NCI-H128 (cell line): ENCODE data around the gene ADD3.
"Not testable (repeated sequence)": the region's sequence is repeated elsewhere in the genome, so short reads cannot be mapped to it uniquely, and the experiment has no call there.

Source experiments
- DNase-seq: peaks from one replicate; lab custom pipeline; 2025; ENCODE audit not compliant: unreplicated experiment; lab: John Stamatoyannopoulos, UW

The ADD3 gene

DNA sequence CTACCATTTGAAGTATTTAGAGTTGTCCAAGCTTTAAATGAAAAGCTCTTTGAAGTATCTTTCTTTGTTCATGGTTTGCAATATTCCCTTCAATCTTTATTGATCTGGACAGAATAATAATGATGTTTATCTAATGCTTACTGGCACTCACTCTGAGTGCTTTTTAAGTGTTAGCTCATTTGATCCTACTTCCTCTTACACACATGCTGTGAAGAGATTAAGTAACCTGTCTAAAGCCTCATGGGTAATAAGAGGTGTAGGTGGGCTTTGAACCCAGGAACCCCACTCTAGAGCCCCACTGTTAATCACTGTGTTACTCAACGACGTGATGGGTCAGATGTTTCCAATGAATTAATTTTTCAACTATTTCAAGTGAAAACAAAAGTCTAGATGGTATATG is 31.1 kb upstream of the ADD3 start:
- no peak for DNase-seq

GRCh38 chr10:109977382-109977806 is 30.4 kb upstream of the ADD3 start:
- no peak for DNase-seq

- DNase-seq: no peak
Measured at GRCh38 chr10:109978481-109978880, 29.3 kb upstream of the ADD3 start.

DNA sequence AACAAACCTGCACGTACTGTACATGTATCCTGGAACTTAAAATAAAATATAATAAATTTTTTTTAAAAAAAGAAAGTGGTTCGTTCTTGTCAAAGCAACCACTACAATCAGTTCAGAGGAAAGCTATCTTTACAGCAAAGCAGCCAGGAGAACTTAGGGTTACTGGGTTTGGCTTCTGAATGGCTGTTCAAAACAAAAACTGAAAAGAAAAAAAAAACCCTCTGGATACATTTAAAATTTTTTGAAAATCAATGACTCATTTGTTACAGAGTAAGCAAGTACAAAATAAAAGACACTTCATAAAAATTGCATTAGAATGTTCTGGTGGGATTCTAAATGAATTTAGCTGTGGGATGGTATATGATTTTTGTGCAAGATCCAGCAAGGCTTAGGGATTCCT is 28.6 kb upstream of the ADD3 start:
- DNase-seq: no peak

GRCh38 chr10:109981650-109982049 is 26.1 kb upstream of the ADD3 start:
- no peak for DNase-seq

- DNase-seq: no peak
Measured at GRCh38 chr10:109982123-109982522, 25.7 kb upstream of the ADD3 start.

DNA sequence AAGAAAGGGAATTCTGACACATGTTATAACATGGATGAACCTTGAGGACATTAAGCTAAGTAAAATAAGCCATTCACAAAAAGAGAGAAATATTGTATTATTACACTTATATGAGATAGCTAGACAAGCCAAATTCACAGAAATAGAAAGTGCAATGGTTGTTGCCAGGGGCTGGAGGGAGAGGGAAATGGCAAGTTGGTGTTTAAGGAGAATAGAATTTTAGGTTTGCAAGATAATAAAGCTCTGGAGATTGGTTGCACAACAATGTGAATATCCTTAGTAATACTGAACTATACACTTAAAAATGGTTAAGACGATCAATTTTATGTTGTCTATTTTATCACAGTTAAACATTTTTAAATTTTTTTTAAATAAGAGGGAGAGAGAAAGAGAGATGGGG is 25.0 kb upstream of the ADD3 start:
- no peak for DNase-seq

DNA sequence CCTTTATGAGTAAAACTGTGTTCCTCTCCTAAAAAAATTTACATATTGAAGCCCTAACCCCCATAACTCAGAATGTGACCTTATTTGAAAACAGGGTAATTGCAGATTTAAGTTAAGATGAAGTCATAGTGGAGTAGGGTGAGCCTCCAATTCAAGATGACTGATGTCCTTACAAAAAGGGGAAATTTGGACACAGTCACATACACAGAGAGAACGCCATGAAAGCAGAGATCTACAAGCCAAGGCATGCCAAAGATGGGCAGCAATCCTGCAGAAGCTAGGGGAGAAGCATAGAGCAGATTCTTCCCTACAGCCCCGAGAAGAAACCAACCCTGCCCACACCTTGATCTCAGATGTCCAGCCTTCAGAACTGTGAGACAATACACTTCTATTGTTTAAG is 23.8 kb upstream of the ADD3 start:
- no peak for DNase-seq

- DNase-seq: not testable (repeated sequence)
Measured at GRCh38 chr10:109985768-109986167, 22.0 kb upstream of the ADD3 start.

DNA sequence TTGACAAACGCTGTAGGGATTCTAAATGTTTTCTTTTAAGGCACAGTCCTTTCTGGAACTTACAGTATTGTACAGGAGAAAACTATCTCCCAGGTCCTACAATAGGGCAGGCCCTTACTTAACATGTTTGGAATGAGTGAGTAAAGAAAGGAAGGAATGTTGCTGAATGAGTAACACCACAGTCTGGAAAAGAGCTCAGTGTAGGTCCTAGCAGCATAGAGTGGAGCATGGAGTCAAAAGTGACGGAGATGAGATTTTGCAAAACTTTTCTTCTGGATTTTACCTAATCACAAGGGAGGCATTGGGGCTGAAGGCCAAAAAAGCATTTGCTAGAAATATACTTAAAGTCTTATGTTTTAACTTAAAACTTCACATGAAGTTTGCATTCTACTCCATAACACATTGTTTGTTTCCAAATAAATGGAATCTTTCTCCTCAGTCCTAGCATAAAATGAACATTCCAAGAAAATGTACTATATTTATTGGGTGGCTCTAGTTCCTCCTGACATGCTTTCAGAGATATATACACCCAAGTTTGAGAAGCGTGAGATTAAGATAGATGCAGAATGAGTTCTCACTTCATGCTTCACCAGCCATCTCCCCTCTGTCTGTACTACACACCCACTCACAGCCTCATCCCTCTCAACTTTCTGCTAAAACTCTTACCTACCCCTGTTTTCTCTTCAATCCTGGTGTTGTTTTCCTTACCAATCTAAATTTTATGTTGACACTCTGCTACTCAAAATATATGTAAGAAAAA is 20.2 kb upstream of the ADD3 start:
- DNase-seq: no peak

GRCh38 chr10:109988212-109988596 is 19.6 kb upstream of the ADD3 start:
- no peak for DNase-seq

DNA sequence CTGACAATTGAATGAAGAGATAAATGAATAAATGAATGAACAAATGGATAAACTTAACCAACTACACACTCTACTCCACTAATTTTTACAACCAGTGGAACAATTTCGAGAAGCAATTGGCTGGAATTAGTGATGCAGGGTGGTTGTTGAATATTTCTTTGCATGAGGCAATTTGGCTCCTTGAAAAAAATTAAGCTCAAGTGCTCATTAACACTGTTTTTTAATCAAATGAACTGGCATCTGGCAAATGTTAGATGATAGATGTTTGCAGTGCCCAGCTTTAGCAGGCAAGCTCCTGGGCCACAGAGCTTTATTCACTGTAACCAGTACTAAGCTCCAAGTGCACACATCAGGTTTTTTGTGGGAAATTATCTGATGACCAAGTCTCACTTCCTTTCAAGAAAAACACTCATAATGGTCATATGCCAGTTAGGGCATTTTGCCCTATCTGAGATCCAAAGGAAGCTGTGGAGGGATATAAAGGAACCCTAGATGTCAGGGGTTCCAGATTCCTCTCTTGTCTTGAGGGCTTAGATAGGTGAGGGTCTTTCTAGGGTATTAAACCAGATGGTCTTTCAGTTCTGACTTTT is 16.4 kb upstream of the ADD3 start:
- DNase-seq: no peak

DNA sequence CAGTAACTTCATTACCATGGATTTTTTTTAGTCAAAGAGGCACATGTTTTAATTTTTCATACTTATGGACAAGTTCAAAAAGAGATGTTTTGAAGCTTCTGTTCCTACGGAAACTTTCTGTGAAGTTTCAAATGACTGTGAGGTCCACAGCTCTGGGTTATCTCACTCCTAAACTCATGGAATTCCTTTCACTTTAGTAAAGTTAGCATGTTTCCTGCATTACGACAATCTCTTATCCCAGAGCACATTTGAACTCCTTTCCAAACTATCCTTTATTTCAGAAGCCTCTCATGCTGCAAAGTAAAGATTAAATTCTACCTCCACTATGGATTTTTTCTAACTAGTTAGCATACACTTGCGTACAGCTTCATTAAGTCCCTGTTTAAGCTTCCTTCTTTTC is 15.3 kb upstream of the ADD3 start:
- no peak for DNase-seq

DNA sequence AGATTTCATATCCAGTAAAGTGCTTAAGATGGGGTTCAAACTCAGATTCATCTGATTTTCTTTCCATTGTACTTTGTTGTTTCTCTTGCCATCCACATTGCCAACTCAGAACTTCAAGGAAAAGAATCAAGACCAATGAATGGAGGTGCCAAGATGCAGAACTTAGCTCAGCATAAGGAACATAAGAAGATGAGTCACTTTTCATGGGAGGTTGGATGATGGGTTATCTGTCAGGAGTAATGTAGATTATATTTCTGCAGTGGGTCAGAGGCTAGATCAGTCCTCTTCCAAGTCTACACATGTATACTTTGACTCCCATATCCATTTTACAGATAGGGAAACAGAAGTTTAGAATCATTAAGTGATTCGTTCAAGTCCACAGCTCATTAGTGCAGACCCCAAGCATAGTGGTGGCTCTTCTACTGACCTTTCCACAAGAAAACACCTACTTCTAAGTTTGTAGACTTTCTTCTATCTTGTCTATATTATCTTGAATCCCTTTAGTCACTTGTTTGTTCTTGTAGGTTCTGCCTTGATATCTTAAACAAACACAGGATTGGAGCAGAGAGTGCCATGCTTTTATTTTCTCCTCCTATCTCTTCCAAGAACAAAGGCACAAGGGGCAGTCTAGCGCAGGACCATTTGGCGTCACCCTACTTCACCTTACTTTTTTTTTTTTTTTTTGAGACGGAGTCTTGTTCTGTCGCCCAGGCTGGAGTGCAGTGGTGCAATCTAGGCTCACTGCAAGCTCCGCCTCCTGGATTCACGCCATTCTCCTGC is 14.0 kb upstream of the ADD3 start:
- DNase-seq: no peak

DNA sequence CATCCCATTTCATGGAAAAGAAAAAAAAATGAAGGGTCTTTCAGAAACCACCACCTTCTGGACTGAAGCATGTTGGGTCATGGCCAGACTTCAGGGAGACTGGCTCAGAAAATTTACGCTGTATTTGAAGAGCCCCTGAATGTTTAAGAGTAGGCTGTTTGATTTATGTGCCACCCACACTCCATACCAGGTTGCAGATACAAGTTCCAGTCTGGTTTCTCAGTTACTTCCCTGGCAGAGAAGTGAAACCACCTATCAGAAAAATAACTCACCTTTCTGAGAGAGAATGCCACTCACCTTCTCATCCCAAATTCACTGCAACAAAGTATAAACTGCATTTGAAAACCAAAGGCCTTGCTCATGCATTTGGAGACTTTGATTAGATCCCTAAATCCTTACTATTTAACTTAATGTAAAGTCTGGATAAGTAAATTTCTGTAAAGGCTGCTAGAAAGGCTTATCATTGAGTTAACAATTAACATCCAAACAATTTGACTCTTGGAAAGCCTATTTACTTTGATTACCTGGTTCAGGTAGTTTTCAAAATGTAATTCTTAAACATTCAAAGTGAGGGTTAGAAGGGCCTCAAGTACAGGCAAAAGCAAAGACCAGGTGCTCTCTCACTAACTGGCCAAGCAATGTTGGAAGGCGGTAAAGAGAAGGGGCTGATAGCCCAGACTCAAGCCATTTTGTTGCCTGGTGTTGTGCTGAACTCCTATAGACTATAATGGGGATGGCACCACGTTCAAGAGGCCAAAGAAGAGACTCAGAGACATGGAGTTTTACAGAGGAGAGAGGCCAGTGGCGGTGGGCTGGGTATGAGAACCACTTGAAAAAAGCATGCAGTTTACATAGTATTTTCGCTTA is 12.8 kb upstream of the ADD3 start:
- DNase-seq: no peak

DNA sequence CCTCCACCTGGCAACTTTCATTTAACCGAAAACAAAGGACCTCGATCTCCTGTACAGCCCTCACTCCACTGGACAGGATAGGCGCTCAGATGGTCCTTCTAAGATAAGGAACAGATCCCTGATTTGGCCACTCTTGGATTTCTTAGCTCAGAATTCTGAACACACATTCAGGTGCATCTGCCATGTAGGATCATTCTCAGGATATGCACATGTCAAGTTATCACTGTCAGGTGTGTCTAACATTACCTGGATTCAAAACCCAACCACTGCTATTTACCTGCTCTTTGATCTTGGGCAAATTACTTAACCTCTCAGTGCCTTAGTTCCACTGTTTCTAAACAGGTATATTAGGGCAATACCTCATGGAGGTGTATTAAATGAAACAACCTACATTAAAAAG is 12.2 kb upstream of the ADD3 start:
- no peak for DNase-seq

- DNase-seq: no peak
Measured at GRCh38 chr10:109996225-109996624, 11.6 kb upstream of the ADD3 start.

- no peak for DNase-seq
Measured at GRCh38 chr10:109996766-109997171, 11.0 kb upstream of the ADD3 start.

DNA sequence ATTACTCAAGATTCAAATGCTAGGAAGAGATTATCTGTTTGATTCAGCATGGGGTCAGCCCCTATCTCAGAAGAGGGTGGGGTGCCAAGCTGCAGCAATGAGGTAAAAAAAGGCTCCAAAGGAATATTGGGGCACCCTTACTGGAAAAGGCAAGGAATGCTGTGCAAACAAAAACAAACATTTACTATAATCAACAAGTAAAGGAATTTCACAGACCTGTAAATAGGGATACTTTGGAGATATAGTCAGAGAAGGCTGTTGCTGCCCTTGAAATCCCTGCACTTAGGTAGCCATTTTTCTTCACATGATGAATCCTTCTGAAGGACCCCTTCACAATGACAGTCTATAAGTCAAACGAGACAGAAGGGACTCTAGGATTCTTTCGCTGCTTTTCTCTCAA is 10.6 kb upstream of the ADD3 start:
- no peak for DNase-seq

DNA sequence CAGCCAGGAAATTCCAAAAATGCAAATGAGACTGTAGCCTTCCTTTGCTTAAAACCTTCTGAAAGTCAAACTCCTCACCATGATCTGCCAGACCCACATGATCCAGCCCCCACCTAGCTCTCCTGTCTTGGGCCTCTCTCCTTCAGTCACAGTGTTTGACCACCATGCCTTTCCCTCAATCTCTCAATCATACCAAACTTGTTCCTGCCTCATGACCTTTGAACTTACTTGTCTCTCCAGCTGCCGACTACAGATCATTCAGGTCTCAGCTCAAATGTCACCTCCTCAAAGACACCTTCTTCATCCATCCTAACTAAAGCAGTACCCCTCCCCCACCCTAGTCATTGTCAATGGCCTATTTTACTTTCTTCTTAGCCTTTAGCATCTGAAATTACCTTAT is 9.3 kb upstream of the ADD3 start:
- DNase-seq: no peak

GRCh38 chr10:110002801-110003523 is 4.8 kb upstream of the ADD3 start:
- no peak for DNase-seq
